AG09309 (cell line): Measurements from ENCODE around the gene GFOD2.

Experiments used
- DNase-seq: peaks from one replicate; pipeline ENCODE4 v3.0.0-alpha.2; 2010; ENCODE audit warnings: low read depth
- H3K4me3 ChIP-seq: 2 replicates; pipeline ENCODE4 v1.5.1; 2011; ENCODE audit warnings: mild to moderate bottlenecking, low read depth, low read length, moderate library complexity; ENCODE audit not compliant: control insufficient read depth
- TF ChIP-seq, protein P1 (sequence below): IDR thresholded peaks from 2 replicates; pipeline ENCODE4 v1.5.1; 2011; ENCODE audit warnings: mild to moderate bottlenecking, low read depth, low read length, inconsistent platforms; ENCODE audit not compliant: insufficient read depth, control insufficient read depth; ENCODE audit errors: missing control alignments

The GFOD2 gene

DNA sequence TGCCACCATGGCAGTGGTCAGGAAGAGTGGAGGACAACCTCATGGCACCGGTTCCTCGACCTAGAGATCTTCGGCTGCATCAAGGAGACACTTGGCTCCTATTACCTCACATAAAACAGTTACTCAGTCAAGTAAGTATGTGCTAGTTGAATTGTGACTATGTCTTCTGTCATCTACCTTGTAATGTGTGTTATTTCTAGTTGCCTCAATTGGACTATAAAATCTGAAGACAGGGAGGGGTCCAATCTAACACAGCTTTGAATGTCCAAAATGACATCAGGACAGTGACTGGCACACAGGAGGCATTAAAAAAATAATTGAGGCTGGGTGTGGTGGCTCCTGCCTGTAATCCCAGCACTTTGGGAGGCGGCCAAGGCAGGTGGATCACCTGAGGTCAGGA is 35.3 kb downstream of the GFOD2 start:
- DNase-seq = no peak
- TF ChIP-seq, protein P1, sequence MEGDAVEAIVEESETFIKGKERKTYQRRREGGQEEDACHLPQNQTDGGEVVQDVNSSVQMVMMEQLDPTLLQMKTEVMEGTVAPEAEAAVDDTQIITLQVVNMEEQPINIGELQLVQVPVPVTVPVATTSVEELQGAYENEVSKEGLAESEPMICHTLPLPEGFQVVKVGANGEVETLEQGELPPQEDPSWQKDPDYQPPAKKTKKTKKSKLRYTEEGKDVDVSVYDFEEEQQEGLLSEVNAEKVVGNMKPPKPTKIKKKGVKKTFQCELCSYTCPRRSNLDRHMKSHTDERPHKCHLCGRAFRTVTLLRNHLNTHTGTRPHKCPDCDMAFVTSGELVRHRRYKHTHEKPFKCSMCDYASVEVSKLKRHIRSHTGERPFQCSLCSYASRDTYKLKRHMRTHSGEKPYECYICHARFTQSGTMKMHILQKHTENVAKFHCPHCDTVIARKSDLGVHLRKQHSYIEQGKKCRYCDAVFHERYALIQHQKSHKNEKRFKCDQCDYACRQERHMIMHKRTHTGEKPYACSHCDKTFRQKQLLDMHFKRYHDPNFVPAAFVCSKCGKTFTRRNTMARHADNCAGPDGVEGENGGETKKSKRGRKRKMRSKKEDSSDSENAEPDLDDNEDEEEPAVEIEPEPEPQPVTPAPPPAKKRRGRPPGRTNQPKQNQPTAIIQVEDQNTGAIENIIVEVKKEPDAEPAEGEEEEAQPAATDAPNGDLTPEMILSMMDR = no peak
- no peak overlapping the region for H3K4me3 ChIP-seq

DNA sequence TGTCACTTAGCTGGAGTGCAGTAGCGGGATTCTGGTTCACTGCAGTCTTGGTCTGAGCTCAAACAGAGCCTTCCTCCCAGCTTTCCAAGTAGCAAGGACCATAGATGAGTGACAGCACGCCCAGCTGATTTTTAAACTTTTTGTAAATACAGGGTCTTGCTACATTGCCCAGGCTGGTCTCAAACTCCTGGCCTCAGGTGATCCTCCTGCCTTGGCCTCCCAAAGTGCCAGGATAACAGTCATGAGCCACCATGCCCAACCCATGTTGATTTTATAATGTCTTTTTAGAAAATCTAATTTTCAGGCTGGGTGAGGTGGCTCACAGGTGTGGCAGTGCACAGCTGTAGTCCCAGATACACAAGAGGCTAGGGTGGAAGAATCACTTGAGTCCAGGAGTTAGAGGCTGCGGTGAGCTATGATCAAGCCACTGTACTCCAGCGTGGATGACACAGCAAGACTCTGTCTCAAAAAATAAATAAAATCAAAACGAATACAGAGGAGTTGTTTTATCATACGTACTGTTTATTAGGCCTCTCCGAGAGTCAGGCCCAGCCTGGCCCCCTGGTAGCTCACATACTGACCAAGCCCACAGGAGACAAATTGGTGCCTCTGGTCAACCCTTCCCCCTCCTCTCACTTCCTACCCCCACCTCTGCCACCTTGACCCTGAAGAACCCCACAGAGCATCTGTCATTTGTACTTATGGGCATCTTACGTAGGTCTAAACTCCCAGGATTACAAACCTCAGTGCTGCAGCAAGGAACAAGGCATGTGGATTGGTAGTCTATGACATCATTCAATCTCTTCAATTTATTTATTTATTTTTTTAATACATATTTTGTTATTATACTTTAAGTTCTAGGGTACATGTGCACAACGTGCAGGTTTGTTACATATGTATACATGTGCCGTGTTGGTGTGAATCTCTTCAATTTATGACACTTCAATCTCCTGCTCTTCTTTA is 38.9 kb downstream of the GFOD2 start:
- DNase-seq = no peak
- TF ChIP-seq, protein P1 = no peak

DNA sequence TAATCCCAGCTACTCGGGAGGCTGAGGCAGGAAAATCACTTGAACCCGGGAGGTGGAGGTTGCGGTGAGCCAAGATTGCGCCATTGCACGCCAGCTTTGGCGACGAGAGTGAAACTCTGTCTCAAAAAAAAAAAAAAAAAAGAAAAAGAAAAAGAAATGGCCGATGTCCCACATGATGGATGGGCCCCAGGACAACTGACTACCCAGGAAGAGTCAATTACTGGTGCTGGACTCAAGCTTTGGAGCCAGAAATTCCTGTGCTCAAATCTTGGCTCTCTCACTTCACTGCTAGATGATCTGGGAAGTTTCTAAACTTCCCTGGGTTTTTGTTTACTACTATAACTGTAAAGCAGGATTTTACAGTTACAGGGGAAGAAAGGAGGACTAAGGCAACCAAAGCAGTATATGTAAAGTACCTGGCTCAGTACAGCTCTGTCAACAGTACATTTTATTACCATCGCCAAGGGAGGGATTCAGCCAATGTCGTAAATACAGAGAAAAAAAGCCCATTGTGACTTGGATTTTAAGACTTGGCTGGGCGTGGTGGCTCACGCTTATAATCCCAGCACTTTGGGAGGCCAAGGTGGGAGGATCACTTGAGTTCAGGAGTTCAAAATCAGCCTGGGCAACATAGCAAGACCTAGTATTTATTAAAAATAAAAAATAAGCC is 40.6 kb downstream of the GFOD2 start:
- no peak overlapping the region for H3K4me3 ChIP-seq
- TF ChIP-seq, protein P1 = no peak
- DNase-seq = no peak

More for the DNA sequence above, 38.9 kb downstream of the GFOD2 start:
- H3K4me3 ChIP-seq = no peak overlapping the region

DNA sequence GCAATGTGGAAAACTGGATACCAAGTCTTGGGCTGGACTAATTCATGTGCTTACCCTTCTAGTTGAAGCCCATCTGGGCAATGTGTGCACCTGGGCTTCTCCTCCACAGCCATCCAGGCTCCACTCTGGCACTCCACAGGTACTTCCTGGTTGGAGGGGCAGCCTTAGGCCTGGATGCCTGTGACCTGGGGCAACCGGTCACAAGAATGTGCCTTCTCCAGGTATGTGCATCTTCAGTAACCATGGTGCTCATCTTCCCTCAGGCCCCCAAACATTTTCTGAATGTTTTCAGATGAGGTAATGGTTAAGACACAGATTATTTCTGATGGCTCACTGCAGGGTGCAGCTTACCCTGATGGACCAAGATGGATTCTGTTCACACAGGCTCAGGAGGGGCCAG is 41.4 kb downstream of the GFOD2 start:
- TF ChIP-seq, protein P1 = no peak
- DNase-seq = no peak
- H3K4me3 ChIP-seq = no peak overlapping the region

DNA sequence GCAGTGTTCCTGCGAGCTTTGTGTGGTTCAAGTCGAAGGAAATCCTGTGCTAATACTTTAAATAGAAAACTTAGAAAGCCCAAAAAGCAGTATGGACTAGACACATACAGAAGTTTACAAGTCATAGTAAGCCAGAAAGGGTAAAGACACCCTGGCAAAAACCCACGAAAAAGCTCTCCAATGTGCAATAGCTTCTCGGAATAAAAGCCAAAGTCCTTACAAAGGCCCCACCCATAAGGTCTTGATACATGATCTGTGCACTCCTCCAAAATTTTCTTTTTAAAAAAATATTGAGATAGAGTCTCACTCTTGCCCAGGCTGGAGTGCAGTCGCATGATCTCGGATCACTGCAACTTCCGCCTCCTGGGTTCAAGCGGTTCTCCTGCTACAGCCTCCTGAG is 42.2 kb downstream of the GFOD2 start:
- TF ChIP-seq, protein P1 = no peak
- DNase-seq = no peak
- no peak overlapping the region for H3K4me3 ChIP-seq

DNA sequence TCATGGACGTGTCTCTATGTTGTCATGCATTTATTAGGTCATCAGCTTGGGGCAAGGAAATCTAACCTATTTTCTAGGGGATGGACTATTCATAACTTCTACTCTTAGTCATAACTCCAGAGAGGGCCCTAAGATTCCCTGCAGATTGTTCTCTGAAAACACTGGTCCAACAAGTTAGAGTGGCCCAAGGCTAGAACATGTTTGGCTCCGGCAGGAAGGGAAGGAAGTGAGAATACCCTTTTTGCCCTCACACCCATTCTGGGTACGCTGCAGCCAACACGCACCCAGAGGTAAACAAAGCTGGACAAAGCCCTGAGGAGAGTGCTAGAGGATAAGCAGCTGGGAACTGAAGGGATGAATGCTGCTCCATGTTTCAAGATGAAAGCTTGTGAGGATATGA is 42.6 kb downstream of the GFOD2 start:
- no peak for DNase-seq
- no peak overlapping the region for H3K4me3 ChIP-seq
- TF ChIP-seq, protein P1 = no peak
